ENCODE results near the gene FILIP1L. TPM values are rescaled to one million over a fixed set of nuclear protein-coding genes. Genes with fewer than 3 reads are reported as not detected.

The FILIP1L gene
- total and polyA plus RNA-seq, 2 of the 8 experiments (the other 6 are each of a cell fraction or from before 2014, with no cell fraction given): 0.06 to 0.09 TPM

DNA sequence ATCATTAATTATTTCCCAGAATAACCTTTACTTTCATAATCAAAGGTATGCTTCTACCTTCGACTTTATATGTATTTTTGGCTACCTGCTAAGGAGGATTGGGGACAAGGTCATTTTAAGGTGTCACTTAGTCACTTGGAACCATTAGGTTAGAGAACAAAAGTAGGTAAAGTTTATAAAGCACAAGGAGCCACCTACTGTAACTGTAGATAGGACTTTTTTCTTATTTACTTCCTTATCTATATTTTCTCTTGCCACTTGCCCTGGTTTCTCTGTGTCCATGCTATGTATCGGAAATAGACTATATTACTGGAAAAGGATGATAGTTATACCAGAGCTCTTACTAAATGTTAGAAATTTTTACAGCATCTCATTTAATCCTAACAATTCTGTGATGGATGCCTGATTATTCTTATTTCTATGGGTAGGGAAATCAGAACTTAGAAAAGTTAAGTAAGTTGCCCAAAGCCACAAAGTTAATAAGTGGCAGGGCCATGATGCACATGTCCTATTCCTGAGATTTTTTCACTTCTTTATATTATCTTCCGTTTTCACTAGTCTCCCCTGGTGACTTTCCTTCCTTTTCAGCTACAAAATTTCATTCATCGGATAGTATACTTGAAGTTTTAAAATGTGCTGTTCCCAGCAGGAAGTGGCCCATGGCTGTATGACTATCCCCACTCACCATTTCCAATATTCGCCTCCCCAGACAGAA lies 164.2 kb downstream of the FILIP1L start:
- H3K18ac ChIP-seq (ENCODE audit: extremely low read depth, low read length): no peak overlapping the region
- H2AFZ ChIP-seq (ENCODE audit: low read length): no peak overlapping the region
- H4K5ac ChIP-seq (ENCODE audit: insufficient read length, low read depth, low read length): no peak overlapping the region
- no peak overlapping the region for H3K27ac ChIP-seq (ENCODE audit: low read depth, low read length)
- H2BK15ac ChIP-seq (ENCODE audit: low read length): no peak overlapping the region
- no peak overlapping the region for H3K4ac ChIP-seq (replicated peaks; ENCODE audit: insufficient read length, low read depth, low read length)
- H3K9me3 ChIP-seq (ENCODE audit: insufficient read depth in 2 of 2, low read depth in 1 of 2, low read length in 1 of 2): no peaks in the 10 kb centered on the region
- no peak overlapping the region for H3K4me3 ChIP-seq (ENCODE audit: extremely low read depth in 1 of 4, insufficient read depth in 2 of 4, low read depth in 3 of 4, low read length in 4 of 4)
- no peak overlapping the region for H3K23ac ChIP-seq (ENCODE audit: insufficient read length)
- WGBS, 2 experiments (ENCODE audit: extremely low coverage in 1 of 2, insufficient coverage in 1 of 2, insufficient read length in 1 of 2, insufficient replicate concordance in 2 of 2, low coverage in 1 of 2, low lambda C conversion rate in 2 of 2, missing lambda C conversion rate in 1 of 2): 85% methylated on average over 5 of the region's 5 CpGs; no CpG with 5 or more reads in 1 of the 2 experiments
- no peak overlapping the region for H2BK20ac ChIP-seq (ENCODE audit: low read length)
- H3K27me3 ChIP-seq (replicated peaks in 1 of 4; ENCODE audit: control insufficient read depth in 3 of 4, extremely low read depth in 1 of 4, insufficient read depth in 3 of 4, low read length in 3 of 4): no peaks in the 10 kb centered on the region
- no peak for FAIRE-seq
- POLR2A ChIA-PET (ENCODE audit: partially characterized antibody): no interaction called here
- no peak overlapping the region for H4K91ac ChIP-seq (replicated peaks; ENCODE audit: insufficient read length, low read length)
- H2BK120ac ChIP-seq (replicated peaks; ENCODE audit: low read depth, low read length): no peak overlapping the region
- H3K79me1 ChIP-seq (ENCODE audit: low read depth, low read length): peaks cover 6% of the 10 kb centered on the region; the same call in 1 of the 2 replicates
- CTCF ChIA-PET (ENCODE audit: partially characterized antibody): interaction anchor here (0.9 to 1.5 kb wide), 3 partner anchors 14 to 119 kb away, joined by 3 to 6 read pairs (median 3); no protein-coding TSS in a partner anchor
- H4K8ac ChIP-seq (ENCODE audit: extremely low read depth, insufficient read depth, low read length): no peak overlapping the region
- no peak overlapping the region for H3K56ac ChIP-seq (replicated peaks; ENCODE audit: insufficient read length, low read depth, low read length)
- H3K79me2 ChIP-seq (ENCODE audit: control insufficient read depth in 1 of 2, insufficient read depth in 2 of 2, low read length in 2 of 2): no peaks in the 10 kb centered on the region
- no peak overlapping the region for H3K9ac ChIP-seq (replicated peaks in 1 of 4; ENCODE audit: extremely low read depth in 1 of 4, low read depth in 3 of 4, low read length in 3 of 4)
- H2BK5ac ChIP-seq (ENCODE audit: low read depth, low read length): no peak overlapping the region
- H2AK5ac ChIP-seq (ENCODE audit: low read depth, low read length): no peak overlapping the region
- H2BK12ac ChIP-seq (ENCODE audit: low read depth, low read length): no peak overlapping the region
- H3K36me3 ChIP-seq (ENCODE audit: control insufficient read depth in 2 of 4, insufficient read depth in 4 of 4, low read length in 3 of 4): no peaks in the 10 kb centered on the region
- H3K14ac ChIP-seq (ENCODE audit: insufficient read length): no peak overlapping the region
- no peaks in the 10 kb centered on the region for H4K20me1 ChIP-seq (replicated peaks in 1 of 2; ENCODE audit: control insufficient read depth in 1 of 2, insufficient read depth in 2 of 2, low read length in 2 of 2)
- no peaks in the 10 kb centered on the region for H3K23me2 ChIP-seq (ENCODE audit: low read depth, low read length)
- no peak for DNase-seq (ENCODE audit: low read depth in 1 of 2, low spot score in 2 of 2)
- H3K4me2 ChIP-seq (ENCODE audit: insufficient read depth in 1 of 2, low read depth in 2 of 2, low read length in 2 of 2): no peak overlapping the region
- H3K4me1 ChIP-seq (replicated peaks in 1 of 4; ENCODE audit: control insufficient read depth in 3 of 4, insufficient read depth in 4 of 4, low read length in 3 of 4): peaks cover 0 to 5% (median 2%) of the 10 kb centered on the region in 4 experiments; a peak in 4 of 7 replicates
- TF ChIP-seq, protein P1, sequence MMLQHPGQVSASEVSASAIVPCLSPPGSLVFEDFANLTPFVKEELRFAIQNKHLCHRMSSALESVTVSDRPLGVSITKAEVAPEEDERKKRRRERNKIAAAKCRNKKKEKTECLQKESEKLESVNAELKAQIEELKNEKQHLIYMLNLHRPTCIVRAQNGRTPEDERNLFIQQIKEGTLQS (IDR thresholded peaks at IDR 0.05; ENCODE audit: insufficient read depth, low read depth, low read length): no peak
- no peak for TF ChIP-seq RXRA (IDR thresholded peaks at IDR 0.05; ENCODE audit: insufficient read depth, low read depth, low read length)
- no peak for TF ChIP-seq SIN3A (conservative IDR thresholded peaks at IDR 0.05 in 1 of 2, IDR thresholded peaks at IDR 0.05 in 1 of 2; ENCODE audit: low read depth in 1 of 2, low read length in 2 of 2)
- no peak for TF ChIP-seq KDM4A (IDR thresholded peaks at IDR 0.05; ENCODE audit: low read depth, low read length, severe bottlenecking)
- no peak for TF ChIP-seq CHD2 (IDR thresholded peaks at IDR 0.05; ENCODE audit: low read length)
- no peak for TF ChIP-seq EGR1 (IDR thresholded peaks at IDR 0.05; ENCODE audit: borderline replicate concordance, low read depth, low read length)
- no peak for TF ChIP-seq TBP (IDR thresholded peaks at IDR 0.05; ENCODE audit: low read depth, low read length)
- no peak for TF ChIP-seq TCF12 (IDR thresholded peaks at IDR 0.05; ENCODE audit: low read depth, low read length)
- TF ChIP-seq, protein P2, sequence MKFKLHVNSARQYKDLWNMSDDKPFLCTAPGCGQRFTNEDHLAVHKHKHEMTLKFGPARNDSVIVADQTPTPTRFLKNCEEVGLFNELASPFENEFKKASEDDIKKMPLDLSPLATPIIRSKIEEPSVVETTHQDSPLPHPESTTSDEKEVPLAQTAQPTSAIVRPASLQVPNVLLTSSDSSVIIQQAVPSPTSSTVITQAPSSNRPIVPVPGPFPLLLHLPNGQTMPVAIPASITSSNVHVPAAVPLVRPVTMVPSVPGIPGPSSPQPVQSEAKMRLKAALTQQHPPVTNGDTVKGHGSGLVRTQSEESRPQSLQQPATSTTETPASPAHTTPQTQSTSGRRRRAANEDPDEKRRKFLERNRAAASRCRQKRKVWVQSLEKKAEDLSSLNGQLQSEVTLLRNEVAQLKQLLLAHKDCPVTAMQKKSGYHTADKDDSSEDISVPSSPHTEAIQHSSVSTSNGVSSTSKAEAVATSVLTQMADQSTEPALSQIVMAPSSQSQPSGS (IDR thresholded peaks at IDR 0.05; ENCODE audit: low read length): no peak
- no peak for TF ChIP-seq SUZ12 (IDR thresholded peaks at IDR 0.05; ENCODE audit: low read length)

All from H1 (cell line).